HL-60 (cell line): Measurements from ENCODE around the gene MYH10.

Experiments used
- DNase-seq, 2 experiments: peaks; one replicate each; pipeline ENCODE4 v3.0.0-alpha.2; 2010 to 2020; ENCODE audit warnings: low read depth in 1 of 2, low spot score in 1 of 2
- H3K27ac ChIP-seq: fragments of 250-450 bp; sonication (Bioruptor Pico); replicated peaks from 2 replicates; pipeline ENCODE4 v1.5.1; 2020; ENCODE audit warnings: mild to moderate bottlenecking, moderate library complexity
- H3K27me3 ChIP-seq: fragments of 250-450 bp; sonication (Bioruptor Pico); 2 replicates; pipeline ENCODE4 v1.5.1; 2021; ENCODE audit warnings: mild to moderate bottlenecking, moderate library complexity; ENCODE audit not compliant: insufficient read depth, poor library complexity, severe bottlenecking
- H3K4me3 ChIP-seq: replicated peaks from 2 replicates; pipeline ENCODE4 v1.5.1; 2011; ENCODE audit warnings: mild to moderate bottlenecking, control low read depth, low read length; ENCODE audit not compliant: insufficient read depth
- CTCF ChIP-seq: IDR thresholded peaks from one replicate; pipeline ENCODE4 v1.5.1; 2011; ENCODE audit warnings: low read length, control low read depth, inconsistent platforms; ENCODE audit not compliant: insufficient read depth
- GABPA ChIP-seq: IDR thresholded peaks from 2 replicates; pipeline ENCODE4 v1.6.1; 2012; ENCODE audit warnings: low read depth
- POLR2AphosphoS5 ChIP-seq: IDR thresholded peaks from 2 replicates; pipeline ENCODE4 v1.6.1; 2012; ENCODE audit warnings: low read depth
- REST ChIP-seq: IDR thresholded peaks from 2 replicates; pipeline ENCODE4 v1.6.1; 2012; ENCODE audit warnings: low read depth; ENCODE audit not compliant: insufficient replicate concordance
- SPI1 ChIP-seq: IDR thresholded peaks from 2 replicates; pipeline ENCODE4 v1.6.1; 2012; ENCODE audit warnings: low read depth, mild to moderate bottlenecking, borderline replicate concordance

MYH10 gene

GRCh38 chr17:8563981-8564602, 66.4 kb downstream of the MYH10 start:
- Histone ChIP-seq H3K27ac (no peak overlapping the region), H3K4me3 (no peak overlapping the region), H3K27me3 (no peaks in the 10 kb centered on the region)
- no peak for TF ChIP-seq CTCF
- no peak for TF ChIP-seq SPI1
- TF ChIP-seq REST = no peak
- no peak for TF ChIP-seq GABPA
- TF ChIP-seq POLR2AphosphoS5 = no peak
- no peak for DNase-seq

- no peak overlapping the region for H3K27ac ChIP-seq
- H3K4me3 ChIP-seq = no peak overlapping the region
- DNase-seq = no peak
- TF ChIP-seq POLR2AphosphoS5 (no peak), SPI1 (no peak), CTCF (no peak), GABPA (no peak), REST (no peak)
- no peaks in the 10 kb centered on the region for H3K27me3 ChIP-seq
These were observed 67.3 kb downstream of the MYH10 start for GRCh38 chr17:8563024-8563776.

- Histone ChIP-seq H3K4me3 (no peak overlapping the region), H3K27ac (no peak overlapping the region), H3K27me3 (no peaks in the 10 kb centered on the region)
- DNase-seq = no peak
- TF ChIP-seq SPI1 (no peak), CTCF (no peak), REST (no peak), POLR2AphosphoS5 (no peak), GABPA (no peak)
These were observed 72.4 kb downstream of the MYH10 start for GRCh38 chr17:8558144-8558543.
